HFFc6 (cell line): ENCODE measurements around the gene PIK3C3. TPM values are rescaled to one million over a fixed set of nuclear protein-coding genes. Genes with fewer than 3 reads are reported as not detected.
"Not testable (repeated sequence)": the region's sequence is repeated elsewhere in the genome, so short reads cannot be mapped to it uniquely, and the experiment has no call there.

Experiments used
- DNase-seq: peaks from one replicate; pipeline ENCODE4 v3.0.0-alpha.2; 2018
- H3K27ac Mint-ChIP-seq: 2 replicates; pipeline ENCODE4 v1.8.0; 2020; ENCODE audit warnings: mild to moderate bottlenecking, mixed read lengths
- H3K27me3 Mint-ChIP-seq: 2 replicates; pipeline ENCODE4 v1.8.0; 2021; ENCODE audit warnings: mild to moderate bottlenecking, moderate library complexity, mixed read lengths; ENCODE audit not compliant: insufficient read depth
- H3K36me3 Mint-ChIP-seq: 2 replicates; pipeline ENCODE4 v1.8.0; 2021; ENCODE audit warnings: low read depth, mixed read lengths
- H3K4me1 Mint-ChIP-seq: 2 replicates; pipeline ENCODE4 v1.8.0; 2020; ENCODE audit warnings: low read depth, mixed read lengths
- H3K4me3 Mint-ChIP-seq: 2 replicates; pipeline ENCODE4 v1.8.0; 2020; ENCODE audit warnings: mild to moderate bottlenecking, moderate library complexity, mixed read lengths
- H3K9me3 Mint-ChIP-seq: 2 replicates; pipeline ENCODE4 v1.8.0; 2020; ENCODE audit warnings: mild to moderate bottlenecking, mixed read lengths
- CTCF ChIP-seq: fragments of 200-600 bp; sonication (generic); IDR thresholded peaks from 2 replicates; pipeline ENCODE4 v1.5.0; 2021; ENCODE audit warnings: antibody characterized with exemption, mild to moderate bottlenecking
- total RNA-seq, 6 experiments: library from RNA; stranded (reverse); fragmentation: NEBNext Ultra II Directional; extraction: Animal tissue kit (Norgen Biotek cat#: 25700); gene quantifications; 2 replicates in 1 of 6; 3 replicates in 5 of 6; pipeline ENCODE4 v1.2.3, GENCODE V29; 2021

PIK3C3 gene
- total RNA-seq, 6 experiments from 2014 or later = 38.3 to 61.7 (median 47.6) TPM

- TF ChIP-seq CTCF = no peak
- DNase-seq = no peak
- H3K36me3 Mint-ChIP-seq = peaks cover 62% of the 10 kb centered on the region
- no peaks in the 10 kb centered on the region for H3K9me3 Mint-ChIP-seq
- no peaks in the 10 kb centered on the region; the same call in 1 of the 2 replicates for H3K27me3 Mint-ChIP-seq
- no peak overlapping the region for H3K4me3 Mint-ChIP-seq
- peaks cover 20% of the 10 kb centered on the region for H3K4me1 Mint-ChIP-seq
- no peak overlapping the region for H3K27ac Mint-ChIP-seq
These were observed 44.7 kb downstream of the PIK3C3 start for GRCh38 chr18:41999751-42000150.

- peaks cover 19% of the 10 kb centered on the region for H3K4me1 Mint-ChIP-seq
- peaks cover 59% of the 10 kb centered on the region for H3K36me3 Mint-ChIP-seq
- no peaks in the 10 kb centered on the region for H3K9me3 Mint-ChIP-seq
- DNase-seq = no peak
- no peak overlapping the region for H3K27ac Mint-ChIP-seq
- no peak overlapping the region for H3K4me3 Mint-ChIP-seq
- H3K27me3 Mint-ChIP-seq = no peaks in the 10 kb centered on the region; the same call in 1 of the 2 replicates
- no peak for TF ChIP-seq CTCF
These were observed 46.8 kb downstream of the PIK3C3 start for GRCh38 chr18:42001801-42002200.

- Mint-ChIP-seq H3K4me3 (no peak overlapping the region), H3K4me1 (no peaks in the 10 kb centered on the region; the same call in 1 of the 2 replicates), H3K36me3 (peaks cover 47% of the 10 kb centered on the region), H3K27me3 (no peaks in the 10 kb centered on the region), H3K27ac (no peak overlapping the region), H3K9me3 (no peaks in the 10 kb centered on the region)
- no peak for DNase-seq
- TF ChIP-seq CTCF = no peak
These were observed 49.6 kb downstream of the PIK3C3 start for GRCh38 chr18:42004653-42005052.

GRCh38 chr18:42005782-42006181 is 50.7 kb downstream of the PIK3C3 start:
- no peak overlapping the region for H3K4me3 Mint-ChIP-seq
- no peak for TF ChIP-seq CTCF
- H3K4me1 Mint-ChIP-seq = no peaks in the 10 kb centered on the region; the same call in 1 of the 2 replicates
- H3K9me3 Mint-ChIP-seq = no peaks in the 10 kb centered on the region
- H3K27me3 Mint-ChIP-seq = no peaks in the 10 kb centered on the region
- no peak overlapping the region for H3K27ac Mint-ChIP-seq
- no peak for DNase-seq
- peaks cover 46% of the 10 kb centered on the region for H3K36me3 Mint-ChIP-seq

- DNase-seq, H3K27me3 Mint-ChIP-seq, H3K27ac Mint-ChIP-seq, H3K4me3 Mint-ChIP-seq, H3K9me3 Mint-ChIP-seq, H3K4me1 Mint-ChIP-seq: not testable (repeated sequence)
- H3K36me3 Mint-ChIP-seq = peaks cover 24% of the 10 kb centered on the region
These were observed 54.4 kb downstream of the PIK3C3 start for GRCh38 chr18:42009457-42009856.

GRCh38 chr18:42011053-42011452 is 56.0 kb downstream of the PIK3C3 start:
- TF ChIP-seq CTCF = no peak
- no peak overlapping the region for H3K27ac Mint-ChIP-seq

More at GRCh38 chr18:42011053-42011452, 56.0 kb downstream of the PIK3C3 start:
- no peaks in the 10 kb centered on the region for H3K9me3 Mint-ChIP-seq
- no peak for DNase-seq
- H3K36me3 Mint-ChIP-seq = peaks cover 24% of the 10 kb centered on the region
- no peaks in the 10 kb centered on the region for H3K27me3 Mint-ChIP-seq
- no peak overlapping the region for H3K4me3 Mint-ChIP-seq
- H3K4me1 Mint-ChIP-seq = no peaks in the 10 kb centered on the region; the same call in 1 of the 2 replicates
